Spleen (tissue), 11 donors: ENCODE data around the gene MAL. TPM values are rescaled to one million over a fixed set of nuclear protein-coding genes. Genes with fewer than 3 reads are reported as not detected.

Experiments
- DNase-seq: peaks from one replicate; pipeline ENCODE4 v3.0.0-alpha.2; 2020
- H3K27ac ChIP-seq, 8 donors: fragments of 200-600 bp; sonication (generic) in 7 of 8; 1 replicate in 4 of 8; 2 replicates in 4 of 8; pipeline versions ENCODE4 v1.5.0 to v1.8.0; 2016 to 2021; ENCODE audit warnings: inconsistent platforms in 4 of 8, mild to moderate bottlenecking in 4 of 8, moderate library complexity in 1 of 8
- H3K27me3 ChIP-seq, 7 donors: fragments of 200-600 bp; sonication (generic) in 6 of 7; replicated peaks in 1 of 7; 1 replicate in 4 of 7; 2 replicates in 3 of 7; pipeline versions ENCODE4 v1.5.0 to v1.8.0; 2016 to 2021; ENCODE audit warnings: inconsistent platforms in 3 of 7, mild to moderate bottlenecking in 1 of 7
- H3K36me3 ChIP-seq, 6 donors: fragments of 200-600 bp; sonication (generic) in 5 of 6; 1 replicate in 4 of 6; 2 replicates in 2 of 6; pipeline versions ENCODE4 v1.5.0 to v1.8.0; 2016 to 2021; ENCODE audit warnings: inconsistent platforms in 2 of 6
- H3K4me1 ChIP-seq, 6 donors: fragments of 200-600 bp; sonication (generic) in 5 of 6; 1 replicate in 3 of 6; 2 replicates in 3 of 6; pipeline versions ENCODE4 v1.5.0 to v1.8.0; 2016 to 2021; ENCODE audit warnings: inconsistent platforms in 3 of 6
- H3K4me3 ChIP-seq, 8 donors: fragments of 200-600 bp; sonication (generic) in 7 of 8; 1 replicate in 4 of 8; 2 replicates in 4 of 8; pipeline versions ENCODE4 v1.5.0 to v1.8.0; 2016 to 2021; ENCODE audit warnings: inconsistent platforms in 4 of 8, mild to moderate bottlenecking in 4 of 8, moderate library complexity in 2 of 8
- H3K9me3 ChIP-seq, 8 donors: fragments of 200-600 bp; sonication (generic) in 7 of 8; 1 replicate in 4 of 8; 2 replicates in 4 of 8; pipeline versions ENCODE4 v1.5.0 to v1.8.0; 2016 to 2021; ENCODE audit warnings: inconsistent platforms in 4 of 8
- CTCF ChIP-seq, 11 experiments: fragments of 200-600 bp in 7 of 11; fragments of 450-650 bp in 4 of 11; sonication (generic) in 4 of 11; IDR thresholded peaks in 8 of 11; conservative IDR thresholded peaks in 3 of 11; 1 replicate in 7 of 11; 2 replicates in 4 of 11; pipeline versions ENCODE4 v1.4.0 to v1.8.0; 2016 to 2021; ENCODE audit warnings: antibody characterized with exemption in 11 of 11, inconsistent platforms in 4 of 11, mild to moderate bottlenecking in 1 of 11
- POLR2A ChIP-seq, 3 donors: fragments of 450-650 bp; IDR thresholded peaks; one replicate each; pipeline ENCODE4 v1.5.1; 2017; ENCODE audit warnings: antibody characterized with exemption in 3 of 3, mild to moderate bottlenecking in 1 of 3
- POLR2AphosphoS5 ChIP-seq, 3 donors: sonication (generic); formaldehyde crosslinking; IDR thresholded peaks; one replicate each; pipeline ENCODE4 v1.5.1; 2017; ENCODE audit warnings: antibody characterized with exemption in 3 of 3
- WGBS, 5 donors: extraction: QIAGEN DNeasy Blood & Tissue Kit in 3 of 5; methylation state at CpG; one replicate each; pipeline versions ENCODE4 v1.1.5 to v1.1.7; 2013 to 2018; 5-methylcytosine and 5-hydroxymethylcytosine counted together
- intact Hi-C: fragments of 100-400 bp; cut with DNase I; formaldehyde crosslinking; loops from one replicate; pipeline ENCODE4 v1.15.0; 2023; ENCODE audit warnings: low total_unique reads
- polyA plus RNA-seq, 3 donors: library from polyadenylated mRNA; stranded (reverse); fragments of 200-250 nt; gene quantifications; one replicate each; pipeline ENCODE4 v1.2.1, GENCODE V29; 2013
- total RNA-seq, 7 donors: library from RNA; depleted of rRNA in 3 of 7; stranded (reverse); fragments of >200 nt in 3 of 7; fragmentation: NEBNext Ultra II Directional in 4 of 7; extraction: Animal tissue kit (Norgen Biotek cat#: 25700) in 4 of 7; gene quantifications; one replicate each; pipeline versions ENCODE4 v1.1.0 to v1.2.1, GENCODE V29; 2016 to 2021
- donor health status: healthy with polysubstance abuse.
- donor health status: DM: no; HTN: no; CAD: no; lungs with moderate emphysema.
- donor health status: DM: no; HTN: no; CAD: no.
- donor health status: Bipolar disorder and iron deficiency.
- donor health status: healthy.
- donor health status: DM: no; HTN: no; CAD: no.
- donor health status: DM: yes; HTN: yes; CAD: no.

Gene MAL
- total and polyA plus RNA-seq, 10 donors: 4.7 to 18.8 (median 8.7) TPM

GRCh38 chr2:94987074-94988020, 38.2 kb upstream of the MAL start:
- Histone ChIP-seq H3K4me3 (no peak overlapping the region), H3K27me3 (peaks cover 0 to 45% (median 8%) of the 10 kb centered on the region in 7 donors), H3K27ac (no peak overlapping the region), H3K4me1 (no peaks in the 10 kb centered on the region), H3K36me3 (no peaks in the 10 kb centered on the region), H3K9me3 (no peaks in the 10 kb centered on the region)
- intact Hi-C loops: no loop called here
- TF ChIP-seq POLR2AphosphoS5 (IDR thresholded peaks at IDR 0.05) (no peak), CTCF (IDR thresholded peaks at IDR 0.05 in 8 of 11, conservative IDR thresholded peaks at IDR 0.05 in 3 of 11) (no peak)
- no peak for DNase-seq
- 70 to 77% (median 75%) methylated on average over 15 of the region's 15 CpGs for WGBS, 5 donors

GRCh38 chr2:94990956-94991355, 34.6 kb upstream of the MAL start:
- H3K9me3 ChIP-seq: no peaks in the 10 kb centered on the region
- intact Hi-C loops: no loop called here
- H3K4me3 ChIP-seq: no peak overlapping the region
- no peaks in the 10 kb centered on the region for H3K4me1 ChIP-seq
- TF ChIP-seq POLR2A (IDR thresholded peaks at IDR 0.05): no peak
- TF ChIP-seq CTCF (IDR thresholded peaks at IDR 0.05 in 8 of 11, conservative IDR thresholded peaks at IDR 0.05 in 3 of 11): no peak
- TF ChIP-seq POLR2AphosphoS5 (IDR thresholded peaks at IDR 0.05): no peak
- H3K27ac ChIP-seq: no peak overlapping the region
- no peaks in the 10 kb centered on the region for H3K36me3 ChIP-seq
- DNase-seq: no peak
- H3K27me3 ChIP-seq: peaks cover 0 to 33% (median 0%) of the 10 kb centered on the region in 7 donors

GRCh38 chr2:94992360-94992759, 33.1 kb upstream of the MAL start:
- intact Hi-C loops: no loop called here
- TF ChIP-seq CTCF (IDR thresholded peaks at IDR 0.05 in 8 of 11, conservative IDR thresholded peaks at IDR 0.05 in 3 of 11) (no peak), POLR2A (IDR thresholded peaks at IDR 0.05) (no peak), POLR2AphosphoS5 (IDR thresholded peaks at IDR 0.05) (no peak)
- WGBS, 5 donors: 81 to 92% (median 88%) methylated on average over 5 of the region's 5 CpGs
- no peaks in the 10 kb centered on the region for H3K4me1 ChIP-seq
- no peak overlapping the region for H3K27ac ChIP-seq
- DNase-seq: no peak
- H3K4me3 ChIP-seq: no peak overlapping the region
- peaks cover 0 to 39% (median 0%) of the 10 kb centered on the region in 7 donors for H3K27me3 ChIP-seq
- no peaks in the 10 kb centered on the region for H3K9me3 ChIP-seq
- H3K36me3 ChIP-seq: no peaks in the 10 kb centered on the region
